Measurements from ENCODE around the gene TP53RK.

DNA sequence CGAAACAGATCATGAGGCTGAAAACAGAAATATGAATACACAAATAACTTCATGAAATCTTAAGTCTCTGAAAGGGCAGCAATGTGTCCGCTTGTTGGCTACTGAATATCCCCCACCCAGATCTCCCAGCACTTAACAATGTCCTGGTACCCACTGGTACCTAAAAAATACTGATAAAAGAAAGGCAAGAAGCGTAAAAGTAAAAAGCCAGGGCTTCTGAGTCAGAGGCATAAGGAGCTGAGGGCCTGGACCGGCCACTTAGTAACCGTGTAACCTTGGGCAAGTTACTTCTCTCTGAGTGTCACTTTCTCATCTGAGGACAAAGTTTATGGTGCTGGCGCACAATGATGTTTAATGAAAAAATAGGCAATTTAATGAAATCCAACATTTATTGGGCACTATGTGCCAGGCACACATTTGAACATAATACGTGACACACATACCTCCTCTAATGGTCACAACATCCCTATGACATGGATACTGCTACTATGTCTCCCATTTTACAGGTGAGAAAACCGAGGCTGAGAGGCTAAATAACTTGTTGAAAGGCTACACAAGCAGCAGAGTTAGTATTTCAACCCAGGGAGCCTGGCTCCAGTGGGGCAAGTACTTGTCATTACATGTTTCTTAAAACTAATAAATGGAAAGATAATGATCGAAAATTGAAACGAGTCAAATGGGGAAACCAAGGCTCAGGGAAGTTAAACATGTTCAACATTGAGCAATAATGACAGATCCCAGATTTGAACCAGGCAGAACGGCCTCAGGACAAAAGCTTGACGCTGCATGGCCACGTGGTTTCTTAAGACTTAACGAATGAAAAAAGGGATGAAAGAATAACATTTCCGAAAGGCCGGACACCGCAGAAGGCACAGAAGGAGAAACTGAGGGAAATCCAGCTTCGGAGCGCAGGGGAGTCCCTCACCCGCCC lies 828 bp downstream of the TP53RK start:
- TF ChIP-seq, protein P1, sequence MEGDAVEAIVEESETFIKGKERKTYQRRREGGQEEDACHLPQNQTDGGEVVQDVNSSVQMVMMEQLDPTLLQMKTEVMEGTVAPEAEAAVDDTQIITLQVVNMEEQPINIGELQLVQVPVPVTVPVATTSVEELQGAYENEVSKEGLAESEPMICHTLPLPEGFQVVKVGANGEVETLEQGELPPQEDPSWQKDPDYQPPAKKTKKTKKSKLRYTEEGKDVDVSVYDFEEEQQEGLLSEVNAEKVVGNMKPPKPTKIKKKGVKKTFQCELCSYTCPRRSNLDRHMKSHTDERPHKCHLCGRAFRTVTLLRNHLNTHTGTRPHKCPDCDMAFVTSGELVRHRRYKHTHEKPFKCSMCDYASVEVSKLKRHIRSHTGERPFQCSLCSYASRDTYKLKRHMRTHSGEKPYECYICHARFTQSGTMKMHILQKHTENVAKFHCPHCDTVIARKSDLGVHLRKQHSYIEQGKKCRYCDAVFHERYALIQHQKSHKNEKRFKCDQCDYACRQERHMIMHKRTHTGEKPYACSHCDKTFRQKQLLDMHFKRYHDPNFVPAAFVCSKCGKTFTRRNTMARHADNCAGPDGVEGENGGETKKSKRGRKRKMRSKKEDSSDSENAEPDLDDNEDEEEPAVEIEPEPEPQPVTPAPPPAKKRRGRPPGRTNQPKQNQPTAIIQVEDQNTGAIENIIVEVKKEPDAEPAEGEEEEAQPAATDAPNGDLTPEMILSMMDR (IDR thresholded peaks at IDR 0.05), result no peak
- TF ChIP-seq EP300 (IDR thresholded peaks at IDR 0.05) (no peak), POLR2AphosphoS5 (IDR thresholded peaks at IDR 0.05) (no peak)
